ENCODE measurements around the gene ZNF148. TPM values are rescaled to one million over a fixed set of nuclear protein-coding genes. Genes with fewer than 3 reads are reported as not detected.

The ZNF148 gene
- total RNA-seq, 2 experiments from 2014 or later, result 20.3 to 22.2 TPM

Other genes starting within 250 kb of the ZNF148 start
- 1 to 10 TPM; 1.1 TPM for gene SLC12A8, start 162.6 kb downstream of the ZNF148 start, total RNA-seq
- 10 to 100 TPM; 24.8 to 27.8 TPM for gene SNX4, start 144.9 kb upstream of the ZNF148 start, total RNA-seq
- gene OSBPL11, start 220.2 kb upstream of the ZNF148 start, total RNA-seq, result 1 to 10 TPM; 9.1 to 9.9 TPM